NCI-H2029 (cell line): ENCODE data around the gene UCMA.
A peak's percentile ranks its signal among the peaks of the same experiment; 100 is the strongest.
"Not testable (repeated sequence)": the region's sequence is repeated elsewhere in the genome, so short reads cannot be mapped to it uniquely, and the experiment has no call there.

Experiments used
- DNase-seq: peaks from one replicate; lab custom pipeline; 2025; lab: John Stamatoyannopoulos, UW

UCMA gene, protein sequence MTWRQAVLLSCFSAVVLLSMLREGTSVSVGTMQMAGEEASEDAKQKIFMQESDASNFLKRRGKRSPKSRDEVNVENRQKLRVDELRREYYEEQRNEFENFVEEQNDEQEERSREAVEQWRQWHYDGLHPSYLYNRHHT

DNA sequence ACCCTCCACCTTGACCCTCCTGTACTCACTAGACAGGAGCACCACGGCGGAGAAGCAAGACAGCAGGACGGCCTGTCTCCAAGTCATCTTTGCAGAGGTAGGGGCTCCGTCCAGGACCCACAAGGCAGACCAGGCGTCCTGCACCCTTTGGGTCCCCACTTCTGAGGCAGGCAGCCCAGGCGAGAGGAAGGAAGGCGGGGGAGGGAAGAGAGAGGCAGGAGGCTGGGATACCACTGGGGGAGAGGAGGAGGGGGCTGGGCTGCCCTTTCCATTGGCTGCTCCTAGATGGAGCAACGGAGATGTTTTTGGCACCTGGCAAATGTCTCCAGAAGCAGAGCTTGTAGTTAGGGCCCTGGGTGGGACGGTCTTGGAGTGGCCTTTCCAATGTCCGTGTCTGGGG lies at the start of gene UCMA:
UCMA (minus strand) TSS at position 203 of the 400 bp plus-strand sequence; CDS start at position 87, 116 bp downstream.
- no peak for DNase-seq

DNA sequence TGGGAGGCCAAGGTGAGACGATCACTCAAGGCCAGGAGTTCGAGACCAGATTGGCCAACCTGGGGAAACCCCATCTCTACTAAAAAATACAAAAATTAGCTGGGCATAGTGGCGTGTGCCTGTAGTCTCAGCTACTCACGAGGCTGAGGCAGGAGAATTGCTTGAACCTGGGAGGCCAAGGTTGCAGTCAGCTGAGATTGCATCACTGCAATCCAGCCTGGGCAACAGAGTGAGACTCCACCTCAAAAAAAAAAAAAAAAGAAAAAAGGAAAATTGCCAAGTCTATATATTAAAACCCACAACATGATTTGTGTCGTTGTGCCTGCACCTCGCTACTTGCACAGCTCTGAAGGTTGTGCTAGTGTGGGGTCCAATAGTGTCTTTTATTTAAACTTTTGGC lies 48.2 kb upstream of the UCMA start:
- not testable (repeated sequence) for DNase-seq

DNA sequence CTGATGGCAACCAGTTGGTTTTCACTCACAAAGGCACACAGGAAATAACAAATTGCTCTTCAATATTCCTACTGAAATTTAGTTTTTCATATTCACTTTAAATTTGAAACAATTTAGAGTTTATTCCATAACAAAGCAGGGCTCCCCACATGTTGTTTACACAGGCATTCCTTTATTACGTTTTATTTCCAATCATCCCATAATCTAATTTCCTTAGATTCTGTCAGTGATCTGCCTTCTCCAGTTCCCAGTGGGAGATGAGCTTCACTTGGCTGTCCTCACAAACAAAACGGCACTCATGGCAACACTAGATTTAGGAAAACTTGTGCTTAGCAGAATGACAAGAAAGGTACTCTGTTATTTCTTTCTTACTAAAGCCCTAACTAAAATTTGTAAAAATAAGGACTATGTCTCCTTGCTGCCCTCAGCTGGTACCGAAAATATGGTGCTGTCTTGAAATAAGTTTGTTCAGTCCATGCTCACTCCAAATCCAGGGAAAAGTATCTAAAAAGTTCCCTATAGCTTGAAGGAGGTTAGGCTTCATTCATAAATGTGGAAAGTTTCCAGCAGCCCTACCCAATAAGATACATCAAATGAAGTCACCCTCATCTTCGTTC lies 42.7 kb upstream of the UCMA start:
- no peak for DNase-seq

DNA sequence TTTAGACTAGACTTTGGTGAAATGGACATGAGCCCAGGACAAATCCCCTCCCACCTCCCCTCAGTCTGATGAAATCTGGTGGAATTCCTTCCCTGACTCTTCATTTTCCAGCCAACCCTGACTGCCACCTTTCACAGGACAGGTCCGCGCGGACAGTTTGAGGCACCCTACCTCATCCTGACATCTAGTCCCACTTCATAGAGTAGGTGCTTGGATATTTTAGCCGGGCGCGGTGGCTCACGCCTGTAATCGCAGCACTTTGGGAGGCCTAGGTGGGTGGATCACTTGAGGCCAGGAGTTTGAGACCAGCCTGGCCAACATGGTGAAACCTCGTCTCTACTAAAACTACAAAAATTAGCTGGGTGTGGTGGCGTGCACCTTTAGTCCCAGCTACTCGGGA lies 42.0 kb upstream of the UCMA start:
- not testable (repeated sequence) for DNase-seq

DNA sequence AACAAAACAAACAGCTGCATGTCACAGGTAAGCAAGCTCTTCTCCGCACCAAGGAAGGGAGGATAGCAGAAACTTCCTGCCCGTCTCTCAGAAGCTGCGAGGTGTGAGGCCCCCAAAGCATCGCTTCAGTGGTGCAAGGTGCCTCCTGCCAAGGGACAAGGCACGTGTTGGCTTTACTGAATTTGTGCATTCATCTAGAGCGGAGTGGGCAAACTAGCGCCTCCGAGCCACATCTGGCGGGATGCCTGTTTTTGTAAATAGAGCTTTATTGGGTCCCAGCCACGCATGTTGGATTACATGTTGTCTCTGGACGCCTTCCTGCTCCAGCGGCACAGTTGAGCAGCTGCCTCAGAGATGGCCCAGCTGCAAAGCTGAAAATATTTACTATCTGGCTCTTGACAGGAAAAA lies 38.0 kb upstream of the UCMA start:
- DNase-seq = peak; percentile 71

DNA sequence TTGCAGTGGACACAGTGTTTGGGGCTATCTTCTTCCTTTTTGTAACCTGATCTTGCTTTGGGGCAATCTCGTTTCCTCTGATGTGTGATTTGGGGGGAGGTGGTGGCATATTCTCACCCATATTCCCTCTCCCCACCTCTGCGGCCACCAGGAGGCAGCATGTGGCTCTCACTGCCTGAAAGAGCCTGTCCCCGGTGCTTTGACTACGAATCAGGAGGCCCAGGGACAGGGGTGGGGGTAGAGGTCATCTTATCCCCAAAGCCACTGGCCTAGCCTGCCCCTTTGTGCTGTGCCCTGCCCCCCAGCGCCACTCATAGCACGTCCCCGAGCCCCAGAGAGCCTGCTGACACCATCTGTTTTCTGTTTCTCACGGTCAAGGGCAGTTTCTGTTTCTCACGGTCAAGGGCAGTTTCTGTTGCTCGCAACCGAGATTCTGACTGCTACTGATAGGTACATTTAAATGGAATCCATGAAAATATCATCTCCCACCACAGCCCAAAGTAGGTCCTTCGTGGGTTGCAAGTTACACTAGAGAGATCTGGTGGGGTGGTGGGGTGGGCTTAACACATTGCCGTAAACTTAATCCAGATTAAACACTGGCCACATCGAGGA lies 37.5 kb upstream of the UCMA start:
- peak; percentile 16 for DNase-seq

DNA sequence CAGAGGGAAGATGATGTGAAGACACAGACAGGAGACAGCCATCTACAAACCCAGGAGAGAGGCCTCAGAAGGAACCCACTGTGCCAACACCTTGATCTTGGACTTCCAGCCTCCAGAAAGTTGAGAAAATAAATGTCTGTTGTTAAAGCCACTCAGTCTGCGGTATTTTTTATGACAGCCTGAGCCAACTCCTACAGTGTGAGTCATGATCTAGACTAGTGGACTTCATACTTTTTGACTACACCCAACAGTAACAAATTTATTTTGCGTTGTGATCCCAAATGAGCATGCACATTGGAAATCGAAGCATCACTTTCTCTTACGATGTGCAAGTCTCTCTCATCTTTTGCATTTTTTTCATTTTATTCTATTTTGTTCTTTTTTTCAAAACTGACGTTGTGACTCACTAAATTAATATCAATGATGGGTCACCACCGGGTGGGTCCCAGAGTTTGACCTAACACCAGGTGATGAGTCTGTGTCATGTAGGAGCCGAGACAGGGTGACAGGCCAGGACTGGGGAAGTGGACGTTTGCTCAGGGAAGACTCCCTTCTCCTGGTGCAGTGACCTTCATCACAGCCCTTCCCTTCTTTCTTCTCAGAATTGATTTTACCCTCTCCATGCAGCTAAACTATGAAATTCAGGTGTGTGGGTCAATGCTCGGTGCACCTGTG lies 36.8 kb upstream of the UCMA start:
- DNase-seq = no peak

DNA sequence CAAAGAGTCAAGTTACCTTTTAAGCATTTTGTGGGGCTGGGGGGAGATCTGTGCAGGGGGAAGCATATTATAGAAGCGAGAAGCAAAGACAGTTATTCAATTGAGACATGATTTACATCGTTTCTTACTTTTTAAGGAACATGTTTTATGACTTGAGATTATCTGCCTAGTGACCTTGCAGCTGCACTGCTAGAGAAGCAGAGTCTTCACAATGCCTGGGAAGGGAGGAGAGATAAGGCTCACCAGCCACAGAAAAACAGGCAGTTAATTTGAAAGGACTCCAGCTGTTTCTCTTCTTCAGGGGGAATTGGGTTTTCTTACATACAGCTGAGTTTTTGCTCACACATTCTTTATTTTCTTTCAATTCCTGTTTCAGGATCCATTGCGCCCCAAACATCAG lies 34.7 kb upstream of the UCMA start:
- no peak for DNase-seq

DNA sequence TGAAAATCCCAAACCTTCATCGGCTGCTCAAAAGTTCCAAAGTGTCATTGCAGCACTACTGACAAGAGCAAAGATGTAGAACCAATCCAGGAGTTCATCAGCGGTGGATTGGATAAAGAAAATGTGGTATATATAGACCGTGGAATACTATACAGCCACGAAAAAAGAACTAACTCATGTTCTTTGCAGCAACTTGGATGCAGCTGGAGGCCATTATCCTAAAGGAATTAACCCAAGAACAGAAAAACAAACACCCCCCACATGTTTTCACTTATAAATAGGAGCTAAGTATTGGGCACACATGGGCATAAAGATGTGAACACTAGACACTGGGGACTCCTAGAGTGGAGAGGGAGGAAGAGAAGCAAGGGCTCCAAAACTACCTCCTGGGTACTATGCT lies 34.1 kb upstream of the UCMA start:
- no peak for DNase-seq

DNA sequence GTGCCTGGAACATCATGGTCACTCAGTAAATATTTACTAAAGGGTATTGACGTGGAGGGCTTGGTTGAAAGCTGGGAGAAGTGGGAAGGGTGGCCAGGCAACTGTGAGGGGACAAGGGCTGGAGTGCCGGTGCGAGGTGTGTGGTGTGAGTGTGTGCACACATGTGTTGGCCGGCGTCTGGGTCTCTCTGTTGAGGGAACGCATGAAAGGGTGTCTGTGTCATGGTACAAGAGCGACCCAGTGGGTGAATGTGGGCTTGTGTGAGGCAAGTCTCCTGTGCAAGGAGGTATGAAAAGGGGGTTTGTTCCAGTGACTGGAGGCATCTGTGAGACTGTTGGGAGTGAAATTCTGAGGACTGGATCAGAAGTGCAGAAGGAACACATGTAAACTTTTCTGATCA lies 29.4 kb upstream of the UCMA start:
- no peak for DNase-seq

DNA sequence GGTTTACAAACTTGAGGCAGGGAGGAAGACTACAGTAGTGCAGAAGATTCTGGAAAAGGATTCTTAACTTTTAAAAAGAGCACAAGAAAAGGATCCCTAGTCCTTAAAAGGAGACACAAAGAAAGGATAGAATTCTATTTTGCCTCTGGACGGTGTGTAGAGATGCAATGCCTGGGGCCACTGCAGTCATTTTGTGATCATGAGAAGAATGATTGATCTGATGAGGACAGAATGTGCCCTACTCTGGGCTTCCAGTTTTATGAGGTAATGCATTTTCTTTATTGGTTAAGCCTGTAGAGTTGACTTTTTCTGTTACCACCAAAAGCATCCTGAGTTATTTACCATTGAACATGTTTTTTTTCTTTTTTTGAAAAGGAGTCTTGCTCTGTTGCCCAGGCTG lies 28.3 kb upstream of the UCMA start:
- DNase-seq = no peak

DNA sequence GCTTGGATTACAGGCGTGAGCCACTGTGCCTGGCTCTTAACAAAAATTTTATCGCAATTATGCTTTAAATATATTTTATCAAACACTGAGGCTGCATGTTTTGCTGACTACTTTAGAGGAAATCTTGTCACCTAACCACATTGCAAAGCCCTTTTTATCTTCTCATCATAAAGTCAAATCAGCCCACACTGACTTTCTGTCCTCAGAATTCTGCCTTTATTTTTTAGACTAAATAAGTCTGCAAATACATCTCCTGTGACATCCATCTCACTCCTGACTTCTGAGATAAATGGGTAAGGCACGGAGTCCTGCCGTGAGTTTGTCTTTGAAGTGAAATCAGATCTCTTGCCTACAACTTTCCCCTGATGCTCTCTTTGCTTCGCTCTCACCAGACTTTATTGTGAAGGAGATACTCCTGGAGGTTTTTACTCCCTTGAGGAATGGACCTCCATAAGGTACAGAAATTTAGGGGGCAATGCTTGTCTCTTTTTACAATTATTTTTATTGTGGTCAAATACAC lies 23.5 kb upstream of the UCMA start:
- no peak for DNase-seq

DNA sequence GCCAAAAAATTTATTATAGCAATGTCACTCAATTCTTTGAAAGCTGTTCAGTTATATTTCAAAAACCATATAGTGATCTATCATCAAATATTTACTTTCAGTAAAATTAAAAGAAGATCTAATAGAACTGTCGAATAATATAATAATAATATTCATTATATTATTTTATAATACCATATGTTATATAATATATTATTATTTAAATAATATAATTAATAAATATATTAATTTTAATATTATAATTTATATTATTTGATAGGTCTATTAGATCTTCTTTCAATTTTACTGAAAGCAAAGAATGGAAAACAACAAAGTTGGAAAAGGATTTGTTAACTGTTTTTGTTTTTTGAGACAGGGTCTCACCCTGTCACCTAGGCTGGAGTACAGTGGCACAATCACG lies 22.5 kb upstream of the UCMA start:
- no peak for DNase-seq

DNA sequence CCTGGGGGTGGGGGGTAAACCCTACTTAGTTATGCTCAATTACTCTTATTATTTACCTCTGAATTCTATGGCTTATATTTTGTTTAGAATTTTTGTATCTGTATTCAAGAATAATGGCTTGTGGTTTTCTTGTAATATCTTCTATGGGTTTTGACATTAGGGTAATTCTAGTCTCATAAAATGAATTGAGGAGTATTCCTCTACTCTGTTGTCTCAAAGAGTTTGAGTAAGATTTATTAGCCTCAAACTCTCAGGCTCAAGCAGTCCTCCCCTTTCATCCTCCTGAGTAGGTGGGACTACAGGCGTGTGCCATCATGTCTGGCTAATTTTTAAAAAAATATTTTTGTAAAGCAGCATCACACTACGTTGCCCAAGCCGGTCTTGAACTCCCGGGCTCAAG lies 19.6 kb upstream of the UCMA start:
- no peak for DNase-seq

DNA sequence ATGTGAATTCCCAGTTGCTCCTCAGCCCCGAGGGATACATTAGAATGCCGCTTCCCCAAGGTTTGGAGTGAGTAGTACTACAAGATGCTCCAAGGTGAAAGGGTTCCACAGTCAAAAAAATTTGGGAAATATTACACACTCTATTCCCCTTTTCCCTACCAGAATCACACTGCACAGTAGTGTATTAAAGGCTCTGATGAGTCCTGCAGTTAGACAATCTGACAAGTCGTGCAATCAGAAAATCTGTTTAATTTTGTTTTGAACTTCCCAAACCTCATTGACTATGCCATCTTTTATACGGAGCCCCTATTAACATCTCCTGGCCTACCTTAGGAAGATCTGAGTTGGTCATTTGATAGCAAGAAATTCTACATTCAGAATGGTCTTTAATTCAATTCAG lies 13.6 kb upstream of the UCMA start:
- no peak for DNase-seq

DNA sequence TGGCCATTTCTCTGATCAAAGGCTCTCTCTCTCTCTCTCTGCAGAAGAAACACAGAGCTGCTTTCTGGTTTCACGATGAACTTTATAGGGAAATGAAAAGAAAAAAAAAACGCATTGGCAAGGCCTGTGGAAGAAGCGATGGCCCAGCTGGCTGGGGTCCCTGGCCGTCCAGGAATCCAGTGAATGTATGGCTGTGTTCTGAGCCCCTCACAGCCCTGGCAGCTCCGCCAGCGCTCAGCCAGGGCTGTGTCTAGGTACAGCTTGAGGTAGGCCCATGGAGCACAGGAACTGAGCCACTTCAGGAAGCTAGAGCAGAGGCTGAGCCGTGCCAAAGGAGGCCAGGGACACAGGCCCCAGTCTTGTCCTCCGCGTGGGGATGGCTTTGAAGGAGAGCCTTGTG lies 13.1 kb upstream of the UCMA start:
- no peak for DNase-seq

DNA sequence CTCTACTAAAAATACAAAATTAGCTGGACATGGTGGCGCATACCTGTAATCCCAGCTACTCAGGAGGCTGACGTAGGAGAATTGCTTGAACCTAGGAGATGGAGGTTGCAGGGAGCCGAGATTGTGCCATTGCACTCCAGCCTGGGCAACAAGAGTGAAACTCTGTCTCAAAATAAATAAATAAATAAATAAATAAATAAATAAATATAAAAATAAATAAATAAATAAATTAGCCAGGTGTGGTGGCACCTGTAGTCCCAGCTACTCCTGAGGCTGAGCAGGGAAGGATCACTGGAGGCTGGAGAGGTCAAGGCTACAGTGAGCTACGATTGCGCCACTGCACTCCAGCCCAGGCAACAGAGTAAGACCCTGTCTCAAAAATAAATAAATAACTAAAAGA lies 8.1 kb upstream of the UCMA start:
- DNase-seq = not testable (repeated sequence)

DNA sequence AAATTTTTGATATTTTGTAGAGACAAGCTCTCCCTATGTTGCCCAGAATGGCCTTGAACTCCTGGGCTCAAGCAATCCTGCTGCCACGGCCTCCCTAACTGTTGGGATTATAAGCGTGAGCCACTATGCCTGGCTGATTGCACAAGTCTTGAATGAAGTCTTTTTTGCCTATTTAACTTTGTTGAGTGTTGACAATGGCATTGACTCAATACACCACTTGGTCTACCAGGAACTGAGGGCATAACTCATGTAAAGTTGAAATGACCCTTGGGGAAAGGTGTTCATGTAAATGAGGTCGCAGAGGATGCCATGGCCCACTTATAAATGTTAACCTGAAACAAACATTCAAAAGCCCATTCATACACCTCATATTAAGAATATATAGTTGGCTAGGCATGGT lies 7.4 kb upstream of the UCMA start:
- DNase-seq = no peak

DNA sequence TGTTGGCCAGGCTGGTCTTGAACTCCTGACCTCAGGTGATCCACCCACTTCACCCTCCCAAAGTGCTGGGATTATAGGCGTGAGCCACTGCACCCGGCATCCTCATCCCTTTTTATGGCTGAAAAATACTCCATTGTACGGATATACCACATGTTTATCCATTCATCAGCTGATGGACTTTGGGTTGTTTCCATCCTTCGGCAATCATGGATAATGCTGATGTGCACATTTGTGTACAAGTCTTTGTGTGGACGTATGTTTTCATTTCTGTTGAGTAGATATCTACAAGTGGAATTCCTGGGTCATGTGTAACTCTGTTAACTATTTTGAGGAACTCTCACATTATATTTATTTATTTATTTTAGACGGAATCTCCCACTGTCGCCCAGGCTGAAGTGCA lies 5.7 kb upstream of the UCMA start:
- no peak for DNase-seq

DNA sequence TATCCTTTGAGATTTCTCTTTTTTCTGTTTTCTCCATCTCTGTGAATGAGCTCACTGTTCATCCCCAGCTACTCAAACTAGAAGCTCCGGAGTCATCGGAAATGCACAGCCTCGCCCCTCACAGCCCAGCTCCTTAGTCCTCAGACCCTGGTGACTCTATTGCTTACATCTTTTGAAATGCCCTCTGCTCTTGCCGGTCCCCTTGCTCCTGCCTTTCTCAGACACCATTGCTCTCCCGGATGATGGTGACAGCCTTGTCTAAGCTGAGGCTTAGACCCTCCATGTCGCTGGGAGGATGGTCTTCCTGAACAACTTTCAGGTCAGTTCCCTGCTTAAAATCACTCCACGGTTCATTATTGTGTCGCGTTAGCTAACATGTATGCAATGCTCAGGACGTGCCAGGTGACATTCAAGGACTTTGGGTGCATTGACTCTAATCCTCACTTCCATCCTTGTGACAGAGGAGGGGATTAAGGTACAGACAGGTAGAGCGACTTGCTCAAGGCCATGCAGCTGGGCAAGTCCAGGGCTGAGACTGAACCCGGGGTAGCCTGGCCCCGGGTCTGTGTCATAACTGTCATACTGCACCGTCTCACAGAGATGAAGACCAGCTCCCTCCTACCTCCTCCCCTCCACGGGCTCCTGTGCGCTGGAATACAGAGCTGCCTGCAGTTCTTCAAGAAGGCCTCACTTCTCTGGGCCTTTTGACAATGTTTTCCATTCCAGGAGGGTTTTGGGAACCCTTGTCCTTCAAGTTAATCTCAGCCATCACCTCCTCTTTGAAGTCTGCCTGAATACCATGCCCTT lies 4.3 kb upstream of the UCMA start:
- no peak for DNase-seq

DNA sequence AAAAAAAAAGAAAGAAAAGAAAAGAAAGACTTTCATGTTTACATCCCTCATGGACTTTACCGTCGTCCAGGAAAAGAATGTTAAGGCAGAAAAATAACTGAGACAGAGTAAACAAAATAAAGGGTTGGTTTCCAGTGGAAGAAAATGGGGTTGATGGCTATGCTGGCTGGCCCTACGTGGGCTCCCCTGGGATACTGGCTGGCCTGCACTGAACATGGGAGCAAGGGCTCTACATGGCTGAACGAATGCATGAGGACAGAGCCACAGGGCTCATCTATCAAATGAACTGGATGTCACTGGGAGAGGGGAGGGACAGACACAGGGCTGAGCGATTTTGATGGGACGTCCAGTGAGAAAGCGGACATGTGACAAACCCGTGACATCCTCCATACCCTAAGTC lies 2.5 kb upstream of the UCMA start:
- DNase-seq = no peak

DNA sequence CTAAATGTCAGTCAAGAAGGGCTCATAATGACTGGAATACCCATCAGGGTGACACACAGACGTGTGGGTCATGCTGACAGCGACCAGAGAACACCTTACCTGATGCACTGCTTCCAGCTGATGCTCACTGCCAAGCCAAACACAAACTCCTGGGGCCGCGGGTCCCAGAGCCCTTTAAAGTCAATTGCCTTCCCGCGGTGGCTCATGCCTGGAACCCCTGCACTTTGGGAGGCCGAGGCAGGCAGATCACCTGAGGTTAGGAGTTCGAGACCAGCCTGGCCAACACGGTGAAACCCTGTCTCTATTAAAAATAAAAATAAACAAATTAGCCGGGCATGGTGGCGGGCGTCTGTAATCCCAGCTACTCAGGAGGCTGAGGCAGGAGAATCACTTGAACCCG lies 562 bp upstream of the UCMA start:
- DNase-seq = not testable (repeated sequence)
